Neural progenitor cell (in vitro differentiated cells): Measurements from ENCODE around the gene SLC23A2.

Source experiments
- EZH2 ChIP-seq: fragments of 200-600 bp; sonication (generic); IDR thresholded peaks from 2 replicates; pipeline ENCODE4 v1.6.1; 2017; ENCODE audit warnings: antibody characterized with exemption, mild to moderate bottlenecking, moderate library complexity
- TF ChIP-seq, protein P1 (sequence below): fragments of 200-600 bp; sonication (generic); IDR thresholded peaks from 2 replicates; pipeline ENCODE4 v1.5.1; 2017; ENCODE audit warnings: antibody characterized with exemption, mild to moderate bottlenecking

- TF ChIP-seq, protein P1, sequence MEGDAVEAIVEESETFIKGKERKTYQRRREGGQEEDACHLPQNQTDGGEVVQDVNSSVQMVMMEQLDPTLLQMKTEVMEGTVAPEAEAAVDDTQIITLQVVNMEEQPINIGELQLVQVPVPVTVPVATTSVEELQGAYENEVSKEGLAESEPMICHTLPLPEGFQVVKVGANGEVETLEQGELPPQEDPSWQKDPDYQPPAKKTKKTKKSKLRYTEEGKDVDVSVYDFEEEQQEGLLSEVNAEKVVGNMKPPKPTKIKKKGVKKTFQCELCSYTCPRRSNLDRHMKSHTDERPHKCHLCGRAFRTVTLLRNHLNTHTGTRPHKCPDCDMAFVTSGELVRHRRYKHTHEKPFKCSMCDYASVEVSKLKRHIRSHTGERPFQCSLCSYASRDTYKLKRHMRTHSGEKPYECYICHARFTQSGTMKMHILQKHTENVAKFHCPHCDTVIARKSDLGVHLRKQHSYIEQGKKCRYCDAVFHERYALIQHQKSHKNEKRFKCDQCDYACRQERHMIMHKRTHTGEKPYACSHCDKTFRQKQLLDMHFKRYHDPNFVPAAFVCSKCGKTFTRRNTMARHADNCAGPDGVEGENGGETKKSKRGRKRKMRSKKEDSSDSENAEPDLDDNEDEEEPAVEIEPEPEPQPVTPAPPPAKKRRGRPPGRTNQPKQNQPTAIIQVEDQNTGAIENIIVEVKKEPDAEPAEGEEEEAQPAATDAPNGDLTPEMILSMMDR: no peak
- no peak for TF ChIP-seq EZH2
These were observed 88.2 kb downstream of the SLC23A2 start for GRCh38 chr20:4913147-4913546.
